Stimulated activated CD8-positive, alpha-beta memory T cell treated with anti-CD3 and anti-CD28 coated beads, Interleukin-7, amount 100 ng/mL, for 1 hour (primary cell): Measurements from ENCODE around the gene UNK.

Source experiments
- DNase-seq, 2 donors: peaks; one replicate each; pipeline ENCODE4 v3.0.0-alpha.2; 2020; ENCODE audit warnings: low read depth in 2 of 2

Gene UNK

DNA sequence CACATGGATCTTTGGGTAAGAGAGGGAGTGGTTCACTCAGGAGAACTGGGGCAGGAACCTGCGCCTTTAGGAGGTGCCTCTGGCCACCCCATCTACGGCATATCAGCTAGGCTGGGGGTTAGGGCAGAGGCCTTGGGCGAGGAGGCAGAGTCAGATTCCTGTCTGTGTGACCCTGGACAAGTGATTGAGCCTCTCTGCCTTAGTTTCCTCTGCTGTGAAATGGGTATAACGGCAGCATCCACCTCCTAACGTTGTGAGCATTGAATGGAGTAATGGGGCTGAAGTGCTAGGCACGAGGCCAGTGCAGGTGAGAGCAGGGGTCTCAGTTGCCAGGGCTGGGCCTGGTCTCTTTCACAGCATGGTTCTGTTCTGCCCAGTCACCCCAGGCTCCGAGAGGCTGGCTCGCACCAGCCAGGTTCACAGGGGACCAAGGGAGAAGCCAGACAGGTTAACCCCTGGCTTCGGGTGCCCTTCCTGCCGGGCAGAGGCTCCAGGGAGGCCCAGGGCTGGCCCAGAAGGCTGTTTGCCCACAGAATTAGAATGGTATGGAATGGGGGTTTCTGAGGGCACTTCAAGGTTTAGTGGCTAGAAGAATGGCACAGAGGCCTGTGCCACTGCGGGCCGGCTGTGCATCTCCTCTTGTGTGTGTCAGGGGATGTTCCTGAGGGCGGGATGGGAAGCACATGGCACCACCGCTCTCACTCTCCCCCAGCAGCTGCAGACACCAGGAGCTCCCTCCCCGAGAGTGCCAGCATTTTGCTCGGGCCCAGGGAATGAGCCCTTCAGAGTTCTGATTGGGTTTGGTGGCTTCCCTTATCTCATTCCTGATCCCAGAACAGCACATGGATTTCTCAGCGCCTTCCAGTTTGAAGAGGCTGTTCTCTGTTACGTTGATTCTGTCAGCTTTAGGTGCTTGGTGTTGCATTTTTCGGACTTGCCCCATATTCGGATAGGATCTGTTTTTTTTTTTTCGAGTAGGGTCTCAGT, 35.8 kb downstream of the UNK start:
- DNase-seq, result no peak

DNA sequence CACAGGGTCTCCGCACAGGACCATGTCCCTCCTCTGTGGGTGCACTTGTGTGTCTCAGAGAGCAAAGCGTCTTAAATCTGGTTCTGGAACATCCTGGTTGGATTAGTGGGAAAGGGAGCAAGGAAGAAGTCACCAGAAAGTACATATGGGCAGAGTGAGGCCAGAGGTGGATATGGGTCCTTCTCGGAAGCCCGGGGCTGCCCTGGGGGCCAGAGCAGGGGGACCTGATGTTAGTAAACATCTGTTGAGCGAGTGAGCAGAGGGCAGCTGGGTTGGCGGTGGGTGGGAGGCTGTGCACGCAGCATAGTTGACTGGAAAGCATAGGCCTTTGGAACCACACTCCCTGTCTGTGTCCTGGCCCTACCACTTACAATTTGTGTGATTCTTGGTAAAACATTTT, 36.9 kb downstream of the UNK start:
- no peak for DNase-seq

GRCh38 chr17:75822119-75822799, 37.7 kb downstream of the UNK start:
- no peak for DNase-seq

DNA sequence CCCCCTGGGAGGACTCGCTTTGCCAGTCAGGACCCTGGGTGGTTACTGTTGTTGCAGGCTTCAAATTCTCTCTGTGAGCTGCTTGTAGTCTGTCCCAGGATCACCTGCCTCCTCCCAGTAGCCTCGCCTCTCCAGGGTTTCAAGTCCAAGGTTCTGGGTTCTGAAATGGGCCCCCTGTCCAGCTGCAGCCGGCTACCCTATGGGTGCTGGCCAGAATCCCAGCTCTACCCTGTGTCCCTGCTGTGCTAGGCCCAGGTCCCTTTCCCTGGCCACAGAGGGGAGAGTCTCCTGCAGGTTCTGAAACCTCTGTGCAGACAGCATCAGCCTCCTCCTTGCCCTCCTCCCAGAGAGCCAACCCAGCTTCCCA, 38.2 kb downstream of the UNK start:
- DNase-seq, result no peak

GRCh38 chr17:75823257-75824041, 38.8 kb downstream of the UNK start:
- DNase-seq, result no peak

DNA sequence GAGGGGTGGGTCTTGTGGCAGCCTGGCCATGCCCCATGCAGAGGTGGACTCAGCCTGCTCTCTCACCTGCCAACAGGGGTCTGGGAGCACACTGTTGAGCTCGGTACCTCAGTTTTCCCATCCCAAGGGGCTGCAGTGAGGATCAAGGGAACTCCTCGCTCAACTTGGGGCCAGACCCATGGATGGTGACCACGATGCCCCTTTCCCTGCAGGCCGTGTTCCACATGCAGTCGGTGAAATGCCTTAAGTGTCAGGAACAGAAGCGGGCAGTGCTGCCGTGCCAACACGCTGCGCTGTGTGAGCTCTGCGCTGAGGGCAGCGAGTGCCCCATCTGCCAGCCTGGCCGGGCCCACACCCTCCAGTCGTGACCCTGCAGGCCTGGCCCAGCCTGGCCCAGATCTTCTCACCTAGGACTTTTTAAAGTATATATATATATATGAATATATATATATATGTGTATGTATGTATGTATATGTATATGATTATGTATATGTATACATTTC, 39.5 kb downstream of the UNK start:
- DNase-seq, result no peak

DNA sequence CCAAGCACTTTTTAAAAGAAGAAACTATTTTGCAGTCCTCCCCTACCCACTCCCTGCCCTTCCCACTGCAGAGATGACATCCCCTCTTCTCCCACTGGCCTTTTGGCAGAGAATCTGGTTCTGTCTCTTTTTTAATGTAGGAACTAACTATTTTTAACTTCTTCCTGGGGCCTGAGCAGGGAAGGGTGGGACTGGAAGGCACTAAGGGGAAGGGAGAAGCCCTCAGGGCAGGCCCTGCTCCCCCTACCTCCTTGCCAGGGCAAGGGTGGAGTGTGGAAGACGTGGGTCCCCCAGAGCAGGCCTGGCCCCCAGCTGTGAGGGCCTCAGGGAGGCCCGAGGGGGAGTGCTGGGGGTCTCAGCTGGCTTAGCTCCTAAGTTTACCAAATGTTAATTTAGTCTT, 40.1 kb downstream of the UNK start:
- DNase-seq, result no peak

- no peak for DNase-seq
Measured at GRCh38 chr17:75825149-75825552, 40.5 kb downstream of the UNK start.

- DNase-seq, result no peak
Measured at GRCh38 chr17:75825748-75826370, 41.3 kb downstream of the UNK start.

DNA sequence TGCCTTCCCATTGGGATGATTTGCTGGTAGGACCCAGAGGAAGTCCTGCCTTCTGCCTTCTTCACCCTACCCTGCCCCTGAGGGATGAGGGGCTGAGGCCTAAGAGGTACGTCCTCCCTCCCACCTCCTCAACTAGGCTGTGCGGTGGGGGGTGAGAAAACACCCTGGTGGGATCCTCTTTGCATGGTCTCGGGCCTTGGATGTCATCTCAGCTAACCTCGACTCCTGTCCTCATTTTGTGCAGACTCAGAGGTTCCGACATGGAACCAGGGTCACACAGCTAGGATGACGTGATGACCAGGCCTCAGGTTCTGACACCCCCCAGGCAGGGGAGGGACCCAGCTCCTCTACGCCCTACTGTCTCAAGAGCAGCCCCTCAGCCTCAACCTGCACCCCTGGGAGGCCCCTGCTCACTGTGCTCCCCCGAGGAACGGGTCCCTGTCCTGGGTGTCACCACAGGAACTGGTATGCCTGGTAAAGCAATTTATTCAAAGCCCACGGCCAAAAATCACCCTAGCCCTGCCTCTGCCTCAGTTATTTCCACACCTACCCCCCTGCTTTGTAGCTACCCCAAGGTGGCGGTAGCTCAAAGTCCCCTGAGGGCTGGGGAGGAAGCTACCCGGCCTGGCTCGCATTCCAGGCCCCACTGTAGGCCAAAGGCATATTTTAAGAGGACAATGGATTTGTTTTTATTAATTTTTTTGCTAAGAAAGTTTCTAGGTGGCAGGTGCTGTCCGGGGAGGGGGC, 42.1 kb downstream of the UNK start:
- no peak for DNase-seq

DNA sequence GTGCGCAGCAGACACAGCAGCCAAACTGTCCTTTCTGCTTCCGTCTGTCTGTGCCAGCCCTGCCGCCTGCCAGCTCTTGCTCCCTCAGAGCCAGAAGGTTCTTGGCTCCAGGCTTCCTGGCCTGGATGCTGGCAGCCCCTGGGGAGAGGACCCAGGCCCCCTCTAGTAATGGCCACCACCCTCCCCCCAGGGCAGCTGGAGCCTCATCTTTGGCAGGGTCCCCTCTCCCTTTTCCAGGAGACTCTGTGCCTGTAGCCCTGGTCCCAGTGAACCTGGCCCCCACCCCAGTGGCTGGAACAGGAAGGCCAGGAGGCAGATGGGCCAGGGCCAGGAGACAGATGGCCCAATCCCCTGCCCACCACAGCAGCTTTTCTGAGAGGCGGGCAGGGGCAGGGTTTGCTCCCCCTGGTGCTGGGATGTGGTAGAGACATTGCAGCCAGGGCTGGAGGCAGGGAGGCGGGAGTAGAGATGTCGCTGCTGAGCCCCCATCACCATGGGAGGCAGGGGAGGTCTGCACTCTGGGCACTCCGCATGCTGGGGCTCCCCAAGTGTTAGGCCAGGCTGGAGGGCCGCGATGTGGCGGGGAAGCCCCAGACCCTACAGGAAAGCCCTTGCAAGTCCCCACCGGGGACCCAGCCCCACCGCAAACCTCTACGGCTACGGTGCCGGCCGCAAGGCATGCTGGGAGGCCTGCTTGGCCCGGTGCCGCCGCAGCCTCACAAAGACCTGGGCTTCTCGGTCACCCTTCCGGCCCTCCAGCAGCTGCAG, 42.9 kb downstream of the UNK start:
- DNase-seq, result peak in 1 of 2 donors; percentile 36

- no peak for DNase-seq
Measured at GRCh38 chr17:75828076-75828400, 43.4 kb downstream of the UNK start.

GRCh38 chr17:75828741-75829140, 44.1 kb downstream of the UNK start:
- no peak for DNase-seq

- no peak for DNase-seq
Measured at GRCh38 chr17:75829747-75830146, 45.1 kb downstream of the UNK start.

DNA sequence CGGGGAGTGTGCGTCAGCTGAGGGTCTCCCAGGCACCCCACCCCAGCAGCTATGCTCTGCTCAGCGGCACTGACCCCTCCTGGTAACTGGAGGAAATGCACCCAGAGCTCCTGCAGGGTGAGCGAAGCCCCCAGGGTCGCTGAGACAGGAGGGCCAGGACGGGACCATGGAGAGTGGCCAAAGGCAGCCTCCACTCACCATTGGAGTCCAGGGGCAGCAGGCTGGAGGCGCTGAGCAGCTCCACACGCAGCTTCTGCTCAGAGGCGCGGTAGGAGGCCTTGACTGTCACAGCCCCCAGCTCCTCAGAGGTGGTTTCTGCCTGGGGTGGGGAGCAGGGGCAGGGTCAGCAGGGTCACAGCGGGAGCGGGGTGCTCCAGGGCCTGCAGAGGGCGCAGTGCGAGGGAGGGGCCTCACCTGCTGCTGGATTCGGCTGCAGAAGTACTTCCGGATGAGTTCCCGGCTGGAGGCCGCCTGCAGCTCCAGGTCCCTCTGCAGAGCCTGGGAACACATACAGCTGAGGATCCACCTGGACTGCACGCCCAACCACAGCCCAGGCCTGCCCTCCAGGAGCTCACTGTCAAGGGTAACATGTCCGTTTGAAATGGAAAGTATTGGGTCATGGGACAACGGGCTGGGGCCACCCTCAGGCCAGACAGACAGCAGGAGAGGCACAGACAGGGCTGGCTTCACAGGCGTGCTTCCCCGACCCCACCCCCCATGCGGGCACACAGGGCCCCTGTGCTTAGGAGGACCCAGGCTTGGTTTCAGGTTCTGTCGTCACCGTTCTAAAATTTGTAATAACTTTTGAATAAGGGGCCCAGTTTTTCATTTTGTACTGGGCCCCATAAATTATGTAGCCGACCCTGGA, 45.8 kb downstream of the UNK start:
- DNase-seq, result no peak

DNA sequence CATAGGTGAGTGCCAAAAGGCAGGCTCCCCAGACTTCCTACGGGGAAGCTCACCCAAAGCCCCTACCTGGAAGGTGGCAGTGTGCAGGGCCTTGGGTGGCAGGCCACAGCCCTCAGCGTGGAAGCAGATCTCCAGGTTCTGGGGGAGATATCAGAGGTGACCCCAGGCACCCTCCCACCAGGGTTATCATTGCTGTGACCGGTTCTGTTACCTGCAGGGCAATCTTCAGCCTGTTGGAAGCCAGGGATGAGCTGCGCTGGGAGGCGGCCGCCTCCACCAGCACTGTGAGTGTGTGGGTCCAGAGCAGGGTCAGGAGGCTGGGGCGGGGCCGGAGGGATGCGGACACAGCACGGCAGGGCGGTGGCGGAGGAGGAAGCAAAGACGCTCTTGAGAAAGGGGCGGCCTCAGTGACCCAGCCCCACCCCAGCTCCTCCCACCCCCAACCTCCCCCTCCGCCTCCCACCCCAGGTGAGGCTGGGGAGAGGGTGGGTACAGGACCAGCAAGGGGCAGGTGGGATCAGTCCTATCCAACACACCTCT, 46.5 kb downstream of the UNK start:
- DNase-seq, result no peak

DNA sequence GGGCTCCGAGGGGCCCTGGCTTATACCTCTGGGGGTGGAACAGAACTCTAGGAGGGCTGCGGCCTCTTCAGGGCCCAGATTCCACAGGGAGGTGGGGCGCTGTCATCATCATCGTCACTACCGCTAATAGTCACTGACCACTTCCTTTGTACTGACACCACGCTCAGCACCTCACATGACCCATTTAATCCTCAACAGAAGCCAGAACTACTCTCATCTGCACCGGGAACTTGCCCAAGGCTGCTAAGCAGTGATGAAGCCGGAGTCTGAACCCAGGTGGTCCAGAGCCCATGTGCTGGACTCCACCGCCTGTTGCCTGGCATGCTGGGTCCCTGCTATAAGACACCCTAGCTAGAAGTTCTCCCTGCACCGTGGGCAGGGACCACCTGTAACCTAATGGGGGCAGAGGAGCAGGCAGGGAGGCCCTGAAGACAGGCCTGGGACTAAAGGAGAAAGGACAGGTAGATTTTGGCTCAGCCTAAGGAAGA, 47.6 kb downstream of the UNK start:
- DNase-seq, result peak in 1 of 2 donors; percentile 29

- no peak for DNase-seq
Measured at GRCh38 chr17:75832652-75833400, 48.2 kb downstream of the UNK start.
